Loucy (cell line): ENCODE data around the gene TMEM231.

Source experiments
- CTCF ChIP-seq: fragments of 200-600 bp; sonication (generic); conservative IDR thresholded peaks from 2 replicates; pipeline ENCODE4 v1.5.1; 2014; ENCODE audit warnings: mild to moderate bottlenecking, antibody characterized with exemption, low read length
- EZH2phosphoT487 ChIP-seq: fragments of 200-600 bp; IDR thresholded peaks from 2 replicates; pipeline ENCODE4 v1.6.1; 2018; ENCODE audit warnings: antibody characterized with exemption, mild to moderate bottlenecking, moderate library complexity, borderline replicate concordance

- no peak for TF ChIP-seq CTCF
- TF ChIP-seq EZH2phosphoT487 = no peak
These were observed 23.8 kb downstream of the TMEM231 start for GRCh38 chr16:75532142-75532765.
